Choroid plexus epithelial cell (primary cell): ENCODE measurements around the gene ABHD14A.
"Not testable (repeated sequence)": the region's sequence is repeated elsewhere in the genome, so short reads cannot be mapped to it uniquely, and the experiment has no call there.

Experiments
- DNase-seq: peaks from one replicate; pipeline ENCODE4 v3.0.0-alpha.2; 2010; ENCODE audit warnings: low read depth
- H3K4me3 ChIP-seq: 2 replicates; pipeline ENCODE4 v1.5.1; 2011; ENCODE audit warnings: low read depth, mild to moderate bottlenecking, control low read depth, low read length, moderate library complexity
- CTCF ChIP-seq: conservative IDR thresholded peaks from 2 replicates; pipeline ENCODE4 v1.5.1; 2011; ENCODE audit warnings: low read depth, mild to moderate bottlenecking, control low read depth, inconsistent platforms, low read length, moderate library complexity

The ABHD14A gene

DNA sequence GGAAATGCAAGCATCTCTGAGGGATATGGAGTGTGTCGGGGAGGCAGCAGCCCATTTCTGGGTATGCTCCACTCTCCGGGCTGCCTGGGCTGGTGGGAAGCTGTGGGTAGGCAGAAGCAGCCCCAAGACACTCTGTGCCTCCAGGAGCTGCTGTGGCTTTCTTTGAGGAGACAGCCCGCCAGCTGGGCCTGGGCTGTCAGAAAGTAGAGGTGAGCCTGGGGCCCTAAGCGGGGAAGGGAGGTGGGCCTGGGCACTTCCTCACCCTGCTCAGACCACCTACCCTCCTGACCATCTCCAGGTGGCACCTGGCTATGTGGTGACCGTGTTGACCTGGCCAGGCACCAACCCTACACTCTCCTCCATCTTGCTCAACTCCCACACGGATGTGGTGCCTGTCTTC, 10.2 kb downstream of the ABHD14A start:
- TF ChIP-seq CTCF, result no peak
- H3K4me3 ChIP-seq, result no peak overlapping the region
- DNase-seq, result no peak

- no peak for TF ChIP-seq CTCF
- H3K4me3 ChIP-seq, result no peak overlapping the region
- no peak for DNase-seq
Measured at GRCh38 chr3:51986010-51986947, 11.4 kb downstream of the ABHD14A start.

DNA sequence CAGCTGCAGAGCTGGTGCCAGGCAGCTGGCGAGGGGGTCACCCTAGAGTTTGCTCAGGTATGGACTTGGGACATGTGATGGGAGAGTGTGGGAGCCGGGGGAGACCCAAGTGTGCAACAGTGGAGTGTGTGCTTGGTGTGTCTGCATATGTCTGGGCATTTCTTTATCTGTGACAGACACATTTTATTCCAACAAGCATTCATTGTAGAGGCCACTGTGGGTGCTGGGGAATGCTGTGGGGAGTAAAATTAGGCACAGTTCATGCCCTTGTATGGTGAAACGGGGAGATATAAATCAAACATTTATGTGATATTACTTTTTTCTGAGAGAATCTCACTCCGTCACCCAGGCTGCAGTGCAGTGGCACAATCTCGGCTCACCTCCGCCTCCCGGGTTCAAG, 12.7 kb downstream of the ABHD14A start:
- no peak for DNase-seq
- H3K4me3 ChIP-seq, result no peak overlapping the region
- no peak for TF ChIP-seq CTCF

- DNase-seq, result no peak
- H3K4me3 ChIP-seq, result no peak overlapping the region
- no peak for TF ChIP-seq CTCF
Measured at GRCh38 chr3:51988286-51989146, 13.7 kb downstream of the ABHD14A start.

DNA sequence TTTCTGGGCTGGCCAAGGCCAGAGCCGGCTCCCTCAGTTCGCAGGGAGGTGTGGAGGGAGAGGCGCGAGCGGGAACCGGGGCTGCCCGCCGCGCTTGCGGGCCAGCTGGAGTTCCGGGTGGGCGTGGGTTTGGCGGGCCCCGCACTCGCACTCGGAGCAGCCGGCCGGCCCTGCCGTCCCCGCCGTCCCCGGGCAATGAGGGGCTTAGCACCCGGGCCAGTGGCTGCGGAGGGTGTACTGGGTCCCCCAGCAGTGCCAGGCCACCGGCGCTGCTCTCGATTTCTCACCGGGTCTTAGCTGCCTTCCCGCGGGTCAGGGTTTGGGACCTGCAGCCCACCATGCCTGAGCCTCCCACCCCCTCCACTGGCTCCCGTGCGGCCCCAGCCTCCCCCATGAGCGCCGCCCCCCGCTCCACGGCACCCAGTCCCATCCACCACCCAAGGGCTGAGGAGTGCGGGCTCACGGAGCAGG, 15.7 kb downstream of the ABHD14A start:
- H3K4me3 ChIP-seq, result not testable (repeated sequence)

DNA sequence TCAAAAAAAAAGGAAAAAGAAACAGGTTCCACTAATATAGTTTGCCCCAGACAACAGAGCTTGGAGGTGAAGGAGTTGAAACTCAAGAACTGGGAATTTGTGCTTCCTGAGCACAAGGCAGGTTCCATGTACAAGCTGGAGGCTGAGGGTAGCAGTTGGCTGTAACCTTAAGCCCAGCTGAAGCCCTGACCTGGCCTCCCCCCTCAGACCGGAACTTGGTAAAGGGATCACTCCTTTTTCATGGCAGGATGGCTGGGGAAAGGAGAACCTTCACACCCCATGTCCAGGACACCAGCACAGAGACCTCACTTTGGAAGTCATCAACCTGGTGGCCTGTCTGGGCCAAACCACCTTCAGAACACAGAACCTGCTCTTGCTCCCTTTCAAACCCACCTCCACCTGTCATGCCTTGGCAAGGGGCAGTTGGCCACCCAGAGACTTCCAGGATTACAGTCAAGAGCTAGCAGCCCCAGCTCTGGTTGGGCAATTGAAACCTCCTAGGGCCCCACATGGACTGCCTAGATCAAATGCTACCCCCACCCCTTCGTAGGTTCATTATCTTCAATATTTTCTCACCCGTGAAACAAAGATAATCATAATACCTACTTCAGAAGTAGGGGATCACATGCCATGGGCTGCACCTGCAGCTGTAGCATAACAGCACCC, 17.3 kb downstream of the ABHD14A start:
- DNase-seq, result no peak
- no peak for TF ChIP-seq CTCF
- no peak overlapping the region for H3K4me3 ChIP-seq

More for the DNA sequence above, 15.7 kb downstream of the ABHD14A start:
- DNase-seq, result not testable (repeated sequence)

DNA sequence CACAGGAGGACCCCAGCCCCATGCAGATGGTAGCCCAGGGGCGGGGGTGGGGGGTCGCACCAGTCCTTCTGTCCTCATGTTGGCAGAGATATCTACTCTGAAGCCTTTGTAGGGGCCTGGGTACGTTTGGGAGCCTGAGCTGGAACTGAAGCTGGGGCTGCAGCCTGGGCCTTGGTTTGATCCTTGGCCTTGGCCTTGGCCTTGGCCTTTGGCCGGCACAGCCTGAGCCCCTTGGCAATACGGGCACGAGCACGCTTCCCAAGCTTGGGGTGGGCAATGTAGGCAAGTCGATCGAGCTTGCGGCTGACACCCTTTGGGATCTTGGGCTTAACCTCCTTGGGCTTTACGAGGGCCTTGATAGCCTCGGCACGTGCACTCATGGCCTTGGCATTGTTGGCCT, 18.8 kb downstream of the ABHD14A start:
- H3K4me3 ChIP-seq, DNase-seq: not testable (repeated sequence)
